ENCODE data around the gene INTS1.
A peak's percentile ranks its signal among the peaks of the same experiment; 100 is the strongest.

INTS1 gene

DNA sequence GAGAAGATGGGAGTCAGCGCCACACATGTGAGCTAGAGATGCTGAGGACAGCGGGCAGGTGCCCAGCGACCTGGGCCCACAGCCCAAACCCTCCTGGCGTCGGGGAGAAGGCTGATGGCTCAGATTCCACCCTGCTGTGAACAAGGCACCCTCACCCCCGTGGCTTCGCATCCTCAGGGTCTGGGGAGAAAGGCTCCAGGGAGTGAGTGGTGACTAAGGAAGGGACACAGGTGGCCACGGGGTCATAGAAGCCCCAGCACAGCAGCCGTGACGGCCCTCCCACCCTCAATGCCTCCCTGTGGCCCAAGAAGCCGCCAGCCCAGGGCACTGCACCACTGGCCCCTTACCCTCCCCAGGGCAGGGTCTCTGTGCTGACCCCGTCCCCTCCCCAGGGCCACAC, 19.6 kb downstream of the INTS1 start:
- no peak for DNase-seq

DNA sequence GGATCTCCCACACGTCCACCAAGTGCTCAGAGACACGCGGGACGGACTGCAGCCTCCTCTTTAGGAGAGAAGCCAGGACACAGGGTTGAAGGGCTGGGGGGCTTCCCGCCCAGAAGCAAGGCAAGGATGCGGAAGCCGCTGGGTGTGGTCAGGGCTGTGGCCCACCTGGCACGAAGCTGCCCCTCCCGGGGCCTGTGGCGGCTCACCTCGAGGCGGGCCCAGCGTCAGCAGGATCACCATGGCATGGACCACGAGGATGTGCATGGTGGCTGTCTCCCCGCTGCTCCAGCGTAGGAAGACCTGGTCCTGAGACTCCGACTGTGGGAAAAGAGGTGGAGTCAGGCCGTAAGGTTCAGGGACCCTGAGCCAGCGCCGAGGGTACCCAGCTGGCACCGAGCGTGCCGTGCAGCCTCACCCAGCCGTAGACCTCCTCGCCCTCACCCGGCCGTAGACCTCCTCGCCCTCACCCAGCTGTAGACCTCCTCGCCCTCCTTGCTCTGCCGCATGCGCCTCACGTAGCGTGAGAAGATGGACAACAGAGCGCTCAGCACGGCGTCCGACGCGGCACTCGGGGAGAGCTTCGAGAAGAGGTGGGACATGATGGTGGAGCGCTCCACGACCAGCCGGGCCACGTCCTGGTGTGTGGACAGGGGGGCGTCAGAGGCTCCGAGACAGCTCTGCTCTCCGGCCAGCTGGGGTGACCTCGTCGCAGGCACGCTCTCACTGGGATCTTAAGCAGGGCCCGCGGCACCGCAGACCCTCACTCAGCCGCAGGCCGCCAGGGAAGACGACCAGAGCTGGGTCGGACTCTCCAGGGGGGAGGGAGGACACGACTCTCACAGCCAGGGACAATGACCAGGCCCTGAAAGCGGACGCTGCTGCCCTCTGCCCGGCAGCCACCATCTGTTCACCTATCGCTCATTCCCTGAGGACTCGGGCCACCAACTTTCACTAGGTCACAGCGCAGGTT, 20.4 kb downstream of the INTS1 start:
- no peak for DNase-seq

DNA sequence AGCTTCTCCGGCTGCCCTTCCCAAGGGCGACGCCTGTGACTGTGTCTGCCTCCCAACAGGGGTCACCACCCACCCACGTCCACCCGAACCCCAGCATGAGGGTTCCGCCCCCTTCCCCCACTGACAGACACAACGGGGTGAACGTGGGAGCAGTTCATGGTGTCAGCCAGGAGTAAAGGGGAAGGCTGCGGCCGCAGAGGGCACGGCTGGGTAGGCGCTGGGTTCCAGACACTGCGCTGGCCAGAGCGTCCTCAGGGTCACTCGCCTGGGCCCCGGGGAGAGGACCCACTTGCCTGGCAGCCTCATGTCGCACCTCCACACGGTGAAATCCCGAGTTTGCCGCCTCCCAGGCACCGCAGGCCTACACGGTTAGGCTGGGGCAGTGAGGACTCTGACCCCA, 21.1 kb downstream of the INTS1 start:
- DNase-seq, result no peak

- no peak for DNase-seq
Observed at GRCh38 chr7:1481300-1481699, 22.9 kb downstream of the INTS1 start.

DNA sequence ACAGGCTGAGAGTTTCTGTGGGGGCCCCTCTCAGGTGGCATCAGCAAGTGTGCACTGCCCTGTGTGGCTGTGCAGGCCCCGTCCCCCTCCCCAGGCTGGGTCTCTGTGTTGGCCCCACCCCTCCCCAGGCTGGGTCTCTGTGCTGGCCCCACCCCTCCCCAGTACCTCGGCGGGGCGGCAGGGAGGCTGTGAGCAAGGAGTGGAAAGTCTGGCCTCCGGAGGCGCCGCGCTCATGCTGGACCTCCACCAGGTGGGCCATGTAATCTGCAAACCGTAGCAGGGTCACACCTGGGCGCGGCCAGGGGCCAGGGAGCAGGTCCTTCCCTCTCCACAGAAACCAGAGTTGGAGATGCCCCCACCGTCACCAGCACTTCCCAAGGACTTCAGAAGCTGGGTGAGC, 23.5 kb downstream of the INTS1 start:
- DNase-seq, result no peak

- no peak for DNase-seq
Observed at GRCh38 chr7:1479287-1479686, 24.9 kb downstream of the INTS1 start.

DNA sequence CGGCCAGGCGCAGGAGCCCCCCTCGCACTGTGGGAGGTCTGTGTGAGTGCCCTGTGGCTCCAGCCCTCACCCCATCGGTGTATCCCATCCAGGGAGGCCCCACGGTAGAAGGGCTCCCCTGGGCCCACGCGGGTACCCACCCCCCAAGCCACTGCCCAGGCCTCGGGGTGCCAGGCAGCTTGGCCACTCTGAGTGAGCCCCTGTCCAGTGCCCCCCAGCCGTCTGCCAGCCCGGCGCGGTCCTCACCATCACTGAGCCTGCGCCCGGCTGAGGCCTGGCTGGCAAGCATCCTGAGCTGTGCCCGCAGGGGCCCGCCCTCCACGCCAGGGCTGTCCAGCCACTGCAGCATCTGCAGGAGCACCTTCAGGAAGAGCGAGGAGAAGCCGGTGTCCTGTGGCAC, 25.7 kb downstream of the INTS1 start:
- no peak for DNase-seq

DNA sequence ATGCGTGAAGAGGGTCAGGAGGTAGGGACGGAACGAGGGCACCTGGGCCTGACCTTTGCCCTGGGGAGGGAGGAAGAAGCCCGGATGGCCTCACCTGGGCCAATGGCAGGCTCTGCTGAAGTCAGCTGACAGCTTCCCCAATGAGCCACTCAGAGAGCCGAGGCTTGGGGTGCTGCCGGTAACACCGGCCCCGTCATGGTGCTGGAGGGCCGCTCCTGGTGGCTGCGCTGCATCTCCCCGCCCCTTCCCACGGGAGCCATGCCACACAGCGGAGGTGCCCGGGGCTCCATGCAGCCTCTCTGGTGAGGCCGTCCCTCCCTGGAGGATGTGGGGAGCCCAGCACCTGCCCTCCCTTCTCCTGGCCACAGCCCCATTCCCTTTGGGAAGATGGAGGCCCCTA, 27.3 kb downstream of the INTS1 start:
- DNase-seq, result no peak

GRCh38 chr7:1475991-1476390, 28.2 kb downstream of the INTS1 start:
- no peak for DNase-seq

- DNase-seq, result no peak
Observed at GRCh38 chr7:1475393-1475792, 28.8 kb downstream of the INTS1 start.

DNA sequence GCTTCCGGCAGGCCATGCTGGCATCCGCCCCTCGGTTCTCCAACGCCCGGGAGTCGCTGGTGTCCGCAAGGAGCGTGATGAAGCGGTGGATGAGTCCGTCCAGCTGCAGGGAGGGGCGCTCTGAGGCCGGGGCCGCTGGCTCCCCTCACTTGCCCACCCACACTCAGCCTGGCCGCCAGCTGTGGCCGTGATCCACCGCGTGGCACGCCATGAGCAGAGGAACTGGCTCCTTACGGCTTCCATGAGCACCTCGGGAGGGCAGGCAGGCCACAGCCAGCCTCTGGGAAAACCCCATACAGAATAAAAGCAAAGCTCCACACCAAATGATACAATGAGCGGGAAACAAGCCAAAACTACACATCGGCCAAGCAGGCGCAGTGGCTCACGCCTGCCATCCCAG, 29.5 kb downstream of the INTS1 start:
- no peak for DNase-seq

- peak; percentile 88 for DNase-seq
Observed at GRCh38 chr7:1473864-1474512, 30.2 kb downstream of the INTS1 start.

DNA sequence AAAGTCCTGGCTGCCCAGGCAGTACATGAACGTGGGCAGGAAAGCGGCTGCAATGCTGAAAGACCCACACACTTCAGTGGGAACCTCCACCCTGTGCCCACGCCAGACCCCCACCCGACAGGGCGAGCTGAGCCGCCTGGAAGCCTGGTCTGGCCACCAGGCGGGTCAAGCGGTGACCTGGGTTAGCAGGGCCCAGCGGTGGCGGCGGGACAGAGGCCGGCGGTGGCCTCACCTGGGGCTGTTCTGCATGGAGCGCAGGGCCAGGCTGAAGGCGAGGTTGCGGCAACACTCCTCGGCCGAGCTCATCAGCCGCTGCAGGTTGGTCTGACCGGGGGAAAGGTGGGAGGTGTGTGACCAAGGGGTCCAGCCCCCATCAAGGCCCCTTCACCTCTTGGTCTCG, 33.3 kb downstream of the INTS1 start:
- DNase-seq, result no peak

GRCh38 chr7:1468643-1469298, 35.4 kb downstream of the INTS1 start:
- no peak for DNase-seq

GRCh38 chr7:1468203-1468602, 36.0 kb downstream of the INTS1 start:
- no peak for DNase-seq

DNA sequence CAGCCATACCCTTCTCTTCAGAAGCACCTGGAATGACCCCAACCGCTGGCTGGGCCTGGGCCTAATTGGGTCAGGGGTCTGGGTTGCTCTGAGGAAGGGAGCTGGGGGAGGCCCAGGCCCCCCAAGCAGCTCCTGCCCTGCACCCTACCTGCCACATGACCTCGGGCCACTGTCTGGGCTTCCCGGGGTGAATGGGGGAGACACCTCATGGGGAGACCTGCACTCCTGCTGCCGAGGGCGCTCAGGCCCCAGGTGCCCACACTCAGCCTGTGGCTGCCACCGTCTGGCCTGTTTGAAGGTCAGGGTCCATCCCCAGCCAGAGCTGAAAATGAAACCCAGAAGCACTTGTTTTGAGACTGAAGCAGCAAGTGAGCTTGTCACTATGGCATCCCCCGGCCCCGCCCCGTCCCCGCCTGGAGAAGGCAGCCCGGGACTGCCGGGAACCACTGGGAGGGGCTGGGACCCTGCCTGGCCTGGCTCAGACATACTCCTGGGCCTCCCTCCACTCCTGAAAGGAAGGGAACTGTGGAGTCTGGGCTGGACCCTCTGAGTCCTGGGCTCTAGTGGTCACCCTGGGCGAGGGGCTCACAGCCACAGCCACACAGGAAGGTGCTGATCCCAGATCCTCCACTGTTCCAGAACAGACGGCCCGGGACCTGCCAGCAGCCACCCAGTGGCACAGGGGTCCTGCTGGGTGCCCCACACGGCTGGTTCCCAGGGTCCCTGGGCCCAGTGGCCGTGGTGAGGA, 37.5 kb downstream of the INTS1 start:
- no peak for DNase-seq

DNA sequence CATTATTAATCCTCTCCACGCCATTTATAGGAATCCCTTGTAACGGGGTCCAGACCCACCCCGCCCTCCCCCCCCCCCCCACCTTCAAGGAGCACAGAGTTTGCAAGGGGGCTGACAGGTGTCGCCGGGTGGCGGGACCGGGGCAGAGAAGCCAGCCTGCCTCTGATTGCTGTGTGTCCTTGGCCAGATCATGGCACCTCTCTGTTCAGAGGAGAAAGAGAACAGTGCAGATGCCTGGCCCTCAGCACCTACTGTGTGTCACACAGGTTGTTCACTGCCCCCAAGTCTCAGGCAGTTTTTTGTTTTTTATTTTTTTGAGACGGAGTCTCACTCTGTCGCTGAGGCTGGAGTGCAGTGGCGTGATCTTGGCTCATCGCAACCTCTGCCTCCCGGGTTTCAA, 39.5 kb downstream of the INTS1 start:
- DNase-seq, result no peak

DNA sequence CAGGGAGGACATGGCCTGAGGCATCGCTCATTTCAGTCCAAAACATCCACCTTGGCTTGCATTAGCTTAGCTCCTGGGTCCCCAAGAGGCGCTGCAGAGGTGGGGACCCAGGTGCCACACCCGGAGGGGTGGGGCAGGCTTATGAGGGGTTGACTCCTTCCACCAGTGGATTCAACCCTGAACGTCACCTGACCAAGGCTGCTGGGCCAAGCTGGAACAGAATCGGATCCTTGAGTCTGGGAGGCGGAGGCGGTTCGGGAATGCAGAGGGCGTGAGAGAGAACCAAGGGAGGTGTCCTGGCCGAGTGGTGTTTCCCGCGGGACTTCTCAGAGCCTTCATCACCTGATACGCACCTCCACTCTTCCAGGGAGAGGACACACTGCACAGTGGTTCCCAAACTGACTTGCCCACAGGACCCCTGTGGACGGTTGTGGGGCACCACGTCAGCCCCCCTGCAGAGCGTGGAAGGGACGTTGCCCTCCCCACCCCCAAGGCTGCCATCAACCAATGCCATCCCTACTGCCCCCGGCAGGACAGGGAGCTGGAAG, 40.4 kb downstream of the INTS1 start:
- DNase-seq, result no peak

GRCh38 chr7:1461646-1462375, 42.4 kb downstream of the INTS1 start:
- no peak for DNase-seq

GRCh38 chr7:1460821-1461645, 43.2 kb downstream of the INTS1 start:
- DNase-seq, result no peak
